ENCODE data around the gene LGR6.

- no peak for TF ChIP-seq GATA2 (IDR thresholded peaks at IDR 0.05; ENCODE audit: low read depth, low read length)
- no peak for TF ChIP-seq GATA3 (IDR thresholded peaks at IDR 0.05; ENCODE audit: low read depth, low read length)
Observed at GRCh38 chr1:202288177-202288576, 94.6 kb downstream of the LGR6 start.

All from SH-SY5Y (cell line).